Measurements from ENCODE around the gene TRABD2B. TPM values are rescaled to one million over a fixed set of nuclear protein-coding genes. Genes with fewer than 3 reads are reported as not detected.

TRABD2B gene
- total and polyA plus RNA-seq, 2 experiments from 2014 or later: 1.6 to 2.0 TPM

DNA sequence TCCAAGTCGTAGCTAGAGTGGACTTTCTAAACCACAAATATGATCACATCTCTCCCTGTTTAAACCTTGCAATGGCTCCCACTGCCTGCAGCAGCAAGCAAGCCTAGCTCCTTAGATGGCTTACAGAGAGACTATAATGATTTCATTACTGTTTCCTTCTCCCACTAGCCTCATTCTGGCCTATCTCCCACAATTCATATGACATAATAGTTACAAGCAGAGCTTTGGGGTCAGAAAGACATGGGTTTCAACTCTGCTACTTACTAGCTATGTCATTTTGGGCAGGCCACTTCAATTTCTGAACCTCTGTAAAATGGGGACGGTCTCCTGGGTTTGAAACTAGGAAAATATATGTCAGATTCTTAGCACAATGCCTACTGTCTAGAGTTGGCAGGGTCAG, 143.3 kb downstream of the TRABD2B start:
- no peak overlapping the region for H3K4me2 ChIP-seq
- Mint-ChIP-seq H3K9me3 (no peaks in the 10 kb centered on the region), H3K27me3 (ENCODE audit: insufficient read depth, low read depth, poor library complexity) (peaks cover 4% of the 10 kb centered on the region), H3K4me1 (peaks cover 10% of the 10 kb centered on the region), H3K27ac (no peak overlapping the region), H3K4me3 (no peak overlapping the region), H3K36me3 (ENCODE audit: low read depth) (no peaks in the 10 kb centered on the region)
- TF ChIP-seq, protein P1, sequence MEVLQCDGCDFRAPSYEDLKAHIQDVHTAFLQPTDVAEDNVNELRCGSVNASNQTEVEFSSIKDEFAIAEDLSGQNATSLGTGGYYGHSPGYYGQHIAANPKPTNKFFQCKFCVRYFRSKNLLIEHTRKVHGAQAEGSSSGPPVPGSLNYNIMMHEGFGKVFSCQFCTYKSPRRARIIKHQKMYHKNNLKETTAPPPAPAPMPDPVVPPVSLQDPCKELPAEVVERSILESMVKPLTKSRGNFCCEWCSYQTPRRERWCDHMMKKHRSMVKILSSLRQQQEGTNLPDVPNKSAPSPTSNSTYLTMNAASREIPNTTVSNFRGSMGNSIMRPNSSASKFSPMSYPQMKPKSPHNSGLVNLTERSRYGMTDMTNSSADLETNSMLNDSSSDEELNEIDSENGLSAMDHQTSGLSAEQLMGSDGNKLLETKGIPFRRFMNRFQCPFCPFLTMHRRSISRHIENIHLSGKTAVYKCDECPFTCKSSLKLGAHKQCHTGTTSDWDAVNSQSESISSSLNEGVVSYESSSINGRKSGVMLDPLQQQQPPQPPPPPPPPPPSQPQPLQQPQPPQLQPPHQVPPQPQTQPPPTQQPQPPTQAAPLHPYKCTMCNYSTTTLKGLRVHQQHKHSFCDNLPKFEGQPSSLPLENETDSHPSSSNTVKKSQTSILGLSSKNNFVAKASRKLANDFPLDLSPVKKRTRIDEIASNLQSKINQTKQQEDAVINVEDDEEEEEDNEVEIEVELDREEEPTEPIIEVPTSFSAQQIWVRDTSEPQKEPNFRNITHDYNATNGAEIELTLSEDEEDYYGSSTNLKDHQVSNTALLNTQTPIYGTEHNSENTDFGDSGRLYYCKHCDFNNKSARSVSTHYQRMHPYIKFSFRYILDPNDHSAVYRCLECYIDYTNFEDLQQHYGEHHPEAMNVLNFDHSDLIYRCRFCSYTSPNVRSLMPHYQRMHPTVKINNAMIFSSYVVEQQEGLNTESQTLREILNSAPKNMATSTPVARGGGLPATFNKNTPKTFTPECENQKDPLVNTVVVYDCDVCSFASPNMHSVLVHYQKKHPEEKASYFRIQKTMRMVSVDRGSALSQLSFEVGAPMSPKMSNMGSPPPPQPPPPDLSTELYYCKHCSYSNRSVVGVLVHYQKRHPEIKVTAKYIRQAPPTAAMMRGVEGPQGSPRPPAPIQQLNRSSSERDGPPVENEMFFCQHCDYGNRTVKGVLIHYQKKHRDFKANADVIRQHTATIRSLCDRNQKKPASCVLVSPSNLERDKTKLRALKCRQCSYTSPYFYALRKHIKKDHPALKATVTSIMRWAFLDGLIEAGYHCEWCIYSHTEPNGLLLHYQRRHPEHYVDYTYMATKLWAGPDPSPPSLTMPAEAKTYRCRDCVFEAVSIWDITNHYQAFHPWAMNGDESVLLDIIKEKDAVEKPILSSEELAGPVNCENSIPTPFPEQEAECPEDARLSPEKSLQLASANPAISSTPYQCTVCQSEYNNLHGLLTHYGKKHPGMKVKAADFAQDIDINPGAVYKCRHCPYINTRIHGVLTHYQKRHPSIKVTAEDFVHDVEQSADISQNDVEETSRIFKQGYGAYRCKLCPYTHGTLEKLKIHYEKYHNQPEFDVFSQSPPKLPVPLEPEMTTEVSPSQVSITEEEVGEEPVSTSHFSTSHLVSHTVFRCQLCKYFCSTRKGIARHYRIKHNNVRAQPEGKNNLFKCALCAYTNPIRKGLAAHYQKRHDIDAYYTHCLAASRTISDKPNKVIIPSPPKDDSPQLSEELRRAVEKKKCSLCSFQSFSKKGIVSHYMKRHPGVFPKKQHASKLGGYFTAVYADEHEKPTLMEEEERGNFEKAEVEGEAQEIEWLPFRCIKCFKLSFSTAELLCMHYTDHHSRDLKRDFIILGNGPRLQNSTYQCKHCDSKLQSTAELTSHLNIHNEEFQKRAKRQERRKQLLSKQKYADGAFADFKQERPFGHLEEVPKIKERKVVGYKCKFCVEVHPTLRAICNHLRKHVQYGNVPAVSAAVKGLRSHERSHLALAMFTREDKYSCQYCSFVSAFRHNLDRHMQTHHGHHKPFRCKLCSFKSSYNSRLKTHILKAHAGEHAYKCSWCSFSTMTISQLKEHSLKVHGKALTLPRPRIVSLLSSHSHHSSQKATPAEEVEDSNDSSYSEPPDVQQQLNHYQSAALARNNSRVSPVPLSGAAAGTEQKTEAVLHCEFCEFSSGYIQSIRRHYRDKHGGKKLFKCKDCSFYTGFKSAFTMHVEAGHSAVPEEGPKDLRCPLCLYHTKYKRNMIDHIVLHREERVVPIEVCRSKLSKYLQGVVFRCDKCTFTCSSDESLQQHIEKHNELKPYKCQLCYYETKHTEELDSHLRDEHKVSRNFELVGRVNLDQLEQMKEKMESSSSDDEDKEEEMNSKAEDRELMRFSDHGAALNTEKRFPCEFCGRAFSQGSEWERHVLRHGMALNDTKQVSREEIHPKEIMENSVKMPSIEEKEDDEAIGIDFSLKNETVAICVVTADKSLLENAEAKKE (CRISPR knock-in tag; IDR thresholded peaks at IDR 0.05): no peak
- TF ChIP-seq, protein P2, sequence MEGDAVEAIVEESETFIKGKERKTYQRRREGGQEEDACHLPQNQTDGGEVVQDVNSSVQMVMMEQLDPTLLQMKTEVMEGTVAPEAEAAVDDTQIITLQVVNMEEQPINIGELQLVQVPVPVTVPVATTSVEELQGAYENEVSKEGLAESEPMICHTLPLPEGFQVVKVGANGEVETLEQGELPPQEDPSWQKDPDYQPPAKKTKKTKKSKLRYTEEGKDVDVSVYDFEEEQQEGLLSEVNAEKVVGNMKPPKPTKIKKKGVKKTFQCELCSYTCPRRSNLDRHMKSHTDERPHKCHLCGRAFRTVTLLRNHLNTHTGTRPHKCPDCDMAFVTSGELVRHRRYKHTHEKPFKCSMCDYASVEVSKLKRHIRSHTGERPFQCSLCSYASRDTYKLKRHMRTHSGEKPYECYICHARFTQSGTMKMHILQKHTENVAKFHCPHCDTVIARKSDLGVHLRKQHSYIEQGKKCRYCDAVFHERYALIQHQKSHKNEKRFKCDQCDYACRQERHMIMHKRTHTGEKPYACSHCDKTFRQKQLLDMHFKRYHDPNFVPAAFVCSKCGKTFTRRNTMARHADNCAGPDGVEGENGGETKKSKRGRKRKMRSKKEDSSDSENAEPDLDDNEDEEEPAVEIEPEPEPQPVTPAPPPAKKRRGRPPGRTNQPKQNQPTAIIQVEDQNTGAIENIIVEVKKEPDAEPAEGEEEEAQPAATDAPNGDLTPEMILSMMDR (conservative IDR thresholded peaks at IDR 0.05; ENCODE audit: low read depth in 2 of 2): no peak
- TF ChIP-seq, protein P3, sequence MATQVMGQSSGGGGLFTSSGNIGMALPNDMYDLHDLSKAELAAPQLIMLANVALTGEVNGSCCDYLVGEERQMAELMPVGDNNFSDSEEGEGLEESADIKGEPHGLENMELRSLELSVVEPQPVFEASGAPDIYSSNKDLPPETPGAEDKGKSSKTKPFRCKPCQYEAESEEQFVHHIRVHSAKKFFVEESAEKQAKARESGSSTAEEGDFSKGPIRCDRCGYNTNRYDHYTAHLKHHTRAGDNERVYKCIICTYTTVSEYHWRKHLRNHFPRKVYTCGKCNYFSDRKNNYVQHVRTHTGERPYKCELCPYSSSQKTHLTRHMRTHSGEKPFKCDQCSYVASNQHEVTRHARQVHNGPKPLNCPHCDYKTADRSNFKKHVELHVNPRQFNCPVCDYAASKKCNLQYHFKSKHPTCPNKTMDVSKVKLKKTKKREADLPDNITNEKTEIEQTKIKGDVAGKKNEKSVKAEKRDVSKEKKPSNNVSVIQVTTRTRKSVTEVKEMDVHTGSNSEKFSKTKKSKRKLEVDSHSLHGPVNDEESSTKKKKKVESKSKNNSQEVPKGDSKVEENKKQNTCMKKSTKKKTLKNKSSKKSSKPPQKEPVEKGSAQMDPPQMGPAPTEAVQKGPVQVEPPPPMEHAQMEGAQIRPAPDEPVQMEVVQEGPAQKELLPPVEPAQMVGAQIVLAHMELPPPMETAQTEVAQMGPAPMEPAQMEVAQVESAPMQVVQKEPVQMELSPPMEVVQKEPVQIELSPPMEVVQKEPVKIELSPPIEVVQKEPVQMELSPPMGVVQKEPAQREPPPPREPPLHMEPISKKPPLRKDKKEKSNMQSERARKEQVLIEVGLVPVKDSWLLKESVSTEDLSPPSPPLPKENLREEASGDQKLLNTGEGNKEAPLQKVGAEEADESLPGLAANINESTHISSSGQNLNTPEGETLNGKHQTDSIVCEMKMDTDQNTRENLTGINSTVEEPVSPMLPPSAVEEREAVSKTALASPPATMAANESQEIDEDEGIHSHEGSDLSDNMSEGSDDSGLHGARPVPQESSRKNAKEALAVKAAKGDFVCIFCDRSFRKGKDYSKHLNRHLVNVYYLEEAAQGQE (IDR thresholded peaks at IDR 0.05; ENCODE audit: unreplicated experiment): no peak
- TF ChIP-seq ZNF331 (CRISPR knock-in tag; IDR thresholded peaks at IDR 0.05; ENCODE audit: low read depth): no peak
- no peak overlapping the region for H2AFZ ChIP-seq
- H3K4me3 ChIP-seq: no peak overlapping the region
- no peaks in the 10 kb centered on the region for H3K36me3 ChIP-seq (ENCODE audit: insufficient read depth)
- H3K4me1 ChIP-seq (ENCODE audit: insufficient read depth): peaks cover 6% of the 10 kb centered on the region
- ATAC-seq (no peak), DNase-seq (ENCODE audit: low spot score) (no peak)
- no peaks in the 10 kb centered on the region for H3K9me2 ChIP-seq (ENCODE audit: insufficient read depth)
- no peaks in the 10 kb centered on the region for H4K20me1 ChIP-seq (replicated peaks; ENCODE audit: insufficient read depth)
- H3F3A ChIP-seq (replicated peaks; ENCODE audit: low read depth): no peaks in the 10 kb centered on the region
- no peak overlapping the region for H3K27ac ChIP-seq (ENCODE audit: low read depth)
- H3K27me3 ChIP-seq (ENCODE audit: insufficient read depth): no peaks in the 10 kb centered on the region
- no peaks in the 10 kb centered on the region for H3K79me2 ChIP-seq (replicated peaks; ENCODE audit: insufficient read depth)
